HepG2 (cell line): Measurements from ENCODE around the gene VAX1. TPM values are rescaled to one million over a fixed set of nuclear protein-coding genes. Genes with fewer than 3 reads are reported as not detected.
A peak's percentile ranks its signal among the peaks of the same experiment; 100 is the strongest.

Experiments
- ATAC-seq: fragments of 200-7000 bp; cut with Tn5 transposase; 3 replicates; pipeline ENCODE4 v1.9.1; 2020; ENCODE audit warnings: mild to moderate bottlenecking, moderate library complexity
- BruUV-seq: library from RNA; stranded (reverse); fragments of 400-500 nt; replicated peaks from 2 replicates; lab custom pipeline; 2021; lab: Mats Ljungman, UMichigan
- CTCF ChIA-PET: fragments of 300-600 bp; formaldehyde crosslinking; extraction: SDS; loops from one replicate; lab custom pipeline; 2021; ENCODE audit warnings: low total read pairs, inconsistent platforms, low intra/inter-chr PET ratio; lab: Yijun Ruan, JAX
- POLR2A ChIA-PET: fragments of 350-600 bp; sonication (Branson Sonifier 250); formaldehyde crosslinking; loops from one replicate; lab custom pipeline; 2020; ENCODE audit warnings: antibody characterized with exemption, inconsistent platforms; lab: Yijun Ruan, JAX
- DNase-seq: peaks from one replicate; pipeline ENCODE4 v3.0.0-alpha.2; 2015; ENCODE audit warnings: low spot score
- FAIRE-seq: peaks from 3 replicates; lab custom pipeline; 2011; peaks lifted over from hg19 to GRCh38; lab: Jason Lieb, UNC
- H2AFZ ChIP-seq: one replicate; pipeline ENCODE4 v1.6.1; 2011; ENCODE audit warnings: low read length, inconsistent platforms
- H3K27ac ChIP-seq: fragments of 300-600 bp; 3 replicates; pipeline ENCODE4 v1.8.0; 2011; ENCODE audit warnings: mixed run types, mild to moderate bottlenecking, mixed read lengths, low read length, inconsistent platforms; ENCODE audit not compliant: insufficient read depth; ENCODE audit errors: extremely low read length
- H3K27me3 ChIP-seq, 2 experiments: fragments of 200-600 bp in 1 of 2; 2 replicates in 1 of 2; 3 replicates in 1 of 2; pipeline versions ENCODE4 v1.6.0 to v1.8.0; 2011; ENCODE audit warnings: low read length in 2 of 2, mild to moderate bottlenecking in 2 of 2, moderate library complexity in 2 of 2, inconsistent platforms in 1 of 2; ENCODE audit not compliant: insufficient read depth in 2 of 2, control insufficient read depth in 1 of 2
- H3K36me3 ChIP-seq, 2 experiments: fragments of 200-600 bp in 1 of 2; replicated peaks in 1 of 2; 2 replicates in 1 of 2; 3 replicates in 1 of 2; pipeline versions ENCODE4 v1.5.1 to v1.8.0; 2011; ENCODE audit warnings: low read length in 2 of 2, inconsistent platforms in 1 of 2; ENCODE audit not compliant: insufficient read depth in 2 of 2, control insufficient read depth in 1 of 2
- H3K4me1 ChIP-seq: 2 replicates; pipeline ENCODE4 v1.5.1; 2012; ENCODE audit warnings: low read length, inconsistent platforms; ENCODE audit not compliant: insufficient read depth
- H3K4me2 ChIP-seq: 2 replicates; pipeline ENCODE4 v1.6.0; 2011; ENCODE audit warnings: low read depth, low read length, inconsistent platforms
- H3K4me3 ChIP-seq, 3 experiments: fragments of 200-600 bp in 1 of 3; sonication (generic), shearing (Covaris generic) in 1 of 3; replicated peaks in 1 of 3; 2 replicates each; pipeline ENCODE4 v1.5.1; 2011 to 2016; ENCODE audit warnings: low read length in 3 of 3, inconsistent platforms in 2 of 3, low read depth in 2 of 3, mild to moderate bottlenecking in 2 of 3, control low read depth in 1 of 3, mixed read lengths in 1 of 3; ENCODE audit not compliant: insufficient read depth in 1 of 3
- H3K79me2 ChIP-seq: one replicate; pipeline ENCODE4 v1.6.1; 2011; ENCODE audit warnings: low read length, inconsistent platforms; ENCODE audit not compliant: insufficient read depth
- H3K9ac ChIP-seq: 2 replicates; pipeline ENCODE4 v1.6.0; 2011; ENCODE audit warnings: mild to moderate bottlenecking, low read depth, low read length, inconsistent platforms; ENCODE audit not compliant: insufficient read depth
- H3K9me3 ChIP-seq: 2 replicates; pipeline ENCODE4 v1.5.1; 2012; ENCODE audit warnings: mild to moderate bottlenecking, low read length
- H4K20me1 ChIP-seq: 2 replicates; pipeline ENCODE4 v1.6.0; 2011; ENCODE audit warnings: inconsistent platforms, mild to moderate bottlenecking, low read length, moderate library complexity; ENCODE audit not compliant: insufficient read depth
- CBX2 ChIP-seq, 2 experiments: fragments of 200-600 bp in 1 of 2; sonication (generic); formaldehyde crosslinking in 1 of 2; IDR thresholded peaks; 2 replicates each; pipeline versions ENCODE4 v1.7.0 to v1.8.1; 2018 to 2022; ENCODE audit warnings: low read depth in 2 of 2, low read length in 1 of 2, mild to moderate bottlenecking in 1 of 2, missing genetic modification reagents in 1 of 2
- ERF ChIP-seq: IDR thresholded peaks from 2 replicates; pipeline ENCODE4 v1.6.1; 2018; ENCODE audit warnings: missing biosample characterization, missing genetic modification reagents
- FOXC1 ChIP-seq: sonication (generic); formaldehyde crosslinking; IDR thresholded peaks from 2 replicates; pipeline ENCODE4 v1.8.0; 2022; ENCODE audit warnings: mild to moderate bottlenecking, missing genetic modification reagents, borderline replicate concordance
- IRX3 ChIP-seq: sonication (generic); formaldehyde crosslinking; IDR thresholded peaks from 2 replicates; pipeline ENCODE4 v1.8.1; 2023; ENCODE audit warnings: mild to moderate bottlenecking, low read depth, missing genetic modification reagents, borderline replicate concordance
- MIER3 ChIP-seq: IDR thresholded peaks from 2 replicates; pipeline ENCODE4 v1.6.1; 2016; ENCODE audit warnings: missing compliant biosample characterization, borderline replicate concordance
- POLR2G ChIP-seq: fragments of 200-400 bp; formaldehyde crosslinking; IDR thresholded peaks from 2 replicates; pipeline ENCODE4 v1.6.1; 2018; ENCODE audit warnings: mild to moderate bottlenecking, low read depth, low read length, moderate library complexity
- SOX13 ChIP-seq, 3 experiments: fragments of 450-650 bp in 1 of 3; sonication (generic) in 1 of 3; formaldehyde crosslinking in 1 of 3; IDR thresholded peaks in 2 of 3; conservative IDR thresholded peaks in 1 of 3; 2 replicates each; pipeline versions ENCODE4 v1.5.0 to v1.6.1; 2016 to 2020; ENCODE audit warnings: antibody characterized with exemption in 1 of 3, mild to moderate bottlenecking in 1 of 3, missing compliant biosample characterization in 1 of 3, missing genetic modification reagents in 1 of 3, moderate library complexity in 1 of 3
- SPEN ChIP-seq: sonication (generic); formaldehyde crosslinking; IDR thresholded peaks from 2 replicates; pipeline ENCODE4 v1.5.1; 2020; ENCODE audit warnings: low read depth, mild to moderate bottlenecking, missing genetic modification reagents
- ZFY ChIP-seq: sonication (generic); formaldehyde crosslinking; IDR thresholded peaks from 2 replicates; pipeline ENCODE4 v1.4.0; 2020; ENCODE audit warnings: missing genetic modification reagents
- ZMYM3 ChIP-seq: sonication (generic); formaldehyde crosslinking; IDR thresholded peaks from 2 replicates; pipeline ENCODE4 v1.5.1; 2020; ENCODE audit warnings: mild to moderate bottlenecking, missing genetic modification reagents
- ZNF343 ChIP-seq: sonication (generic); formaldehyde crosslinking; IDR thresholded peaks from 2 replicates; pipeline ENCODE4 v1.4.0; 2020; ENCODE audit warnings: mild to moderate bottlenecking, missing genetic modification reagents
- ZNF780A ChIP-seq: sonication (generic); formaldehyde crosslinking; IDR thresholded peaks from 2 replicates; pipeline ENCODE4 v1.8.0; 2022; ENCODE audit warnings: mild to moderate bottlenecking, missing genetic modification reagents, moderate library complexity
- ZNF841 ChIP-seq: sonication (generic); formaldehyde crosslinking; IDR thresholded peaks from 2 replicates; pipeline ENCODE4 v1.8.1; 2023; ENCODE audit warnings: missing genetic modification reagents, borderline replicate concordance
- ZZZ3 ChIP-seq: sonication (generic); formaldehyde crosslinking; IDR thresholded peaks from 2 replicates; pipeline ENCODE4 v1.4.0; 2020; ENCODE audit warnings: missing genetic modification reagents, mild to moderate bottlenecking, borderline replicate concordance
- WGBS: methylation state at CpG from one replicate; pipeline ENCODE4 v1.1.6; 2017; ENCODE audit warnings: low lambda C conversion rate; 5-methylcytosine and 5-hydroxymethylcytosine counted together
- in situ Hi-C: cut with HindIII; loops from 2 replicates; pipeline ENCODE4 v1.10.0; 2017; ENCODE audit warnings: low pct_unique_long_range_greater_than_20kb; ENCODE audit not compliant: extremely low pct_ligation_motif_present
- intact Hi-C: fragments of 100-400 bp; cut with micrococcal nuclease; formaldehyde crosslinking; loops from one replicate; pipeline ENCODE4 v1.10.0; 2022; ENCODE audit not compliant: unreplicated experiment
- polyA plus RNA-seq, 8 experiments: library from polyadenylated mRNA; depleted of rRNA in 3 of 8; stranded (reverse) in 7 of 8; unstranded in 1 of 8; fragments of >200 nt; fragmentation: Illumina TruSeq in 4 of 8; extraction: Trizol in 4 of 8; gene quantifications; 2 replicates each; pipeline versions ENCODE4 v1.2.1 to v1.2.3, GENCODE V29; 2011 to 2016; ENCODE audit warnings: low read depth in 4 of 8, missing spikeins in 1 of 8, mixed read lengths in 1 of 8; ENCODE audit not compliant: insufficient read depth in 1 of 8
- total RNA-seq, 5 experiments: library from RNA; depleted of rRNA; stranded (reverse); fragments of >200 nt; fragmentation: Illumina TruSeq; extraction: Trizol; gene quantifications; 2 replicates each; pipeline ENCODE4 v1.2.3, GENCODE V29; 2016; ENCODE audit warnings: low read depth in 1 of 5
- TF ChIP-seq, protein P1 (sequence below): sonication (generic); formaldehyde crosslinking; IDR thresholded peaks from 2 replicates; pipeline ENCODE4 v1.5.0; 2020; ENCODE audit warnings: missing genetic modification reagents, mild to moderate bottlenecking, borderline replicate concordance

Gene VAX1
- total and polyA plus RNA-seq, 2 of the 13 experiments (the other 11 are each of a cell fraction or from before 2014, with no cell fraction given), result not detected

GRCh38 chr10:117164592-117165537 lies 26.8 kb upstream of the VAX1 start:
- peaks cover 6 to 86% of the 10 kb centered on the region in 2 experiments for H3K27me3 ChIP-seq
- ChIA-PET CTCF (interaction anchor here (5.0 kb wide), 1 partner anchor 368 kb away, joined by 60 read pairs; no protein-coding TSS in a partner anchor), POLR2A (no interaction called here)
- H3K79me2 ChIP-seq, result no peaks in the 10 kb centered on the region
- ATAC-seq (no peak), DNase-seq (no peak), FAIRE-seq (no peak)
- WGBS, result 25% methylated on average over 24 of the region's 32 CpGs
- H3K4me2 ChIP-seq, result peak overlapping the region; percentile 71
- no TSS peak for BruUV-seq
- intact Hi-C loops, result loop anchor here (1.0 to 5.0 kb wide), 3 partner anchors 52 to 368 kb away; no protein-coding TSS in a partner anchor
- H2AFZ ChIP-seq, result no peak overlapping the region
- peaks cover 17% of the 10 kb centered on the region for H3K4me1 ChIP-seq
- no peak overlapping the region for H3K27ac ChIP-seq
- H3K36me3 ChIP-seq, result no peaks in the 10 kb centered on the region
- TF ChIP-seq CBX2 (IDR thresholded peaks at IDR 0.05; ENCODE audit: low read depth, low read length), result peak; percentile 87
- TF ChIP-seq CBX2 (CRISPR knock-in tag; IDR thresholded peaks at IDR 0.05; ENCODE audit: low read depth), result no peak
- no peak for TF ChIP-seq ZZZ3 (CRISPR knock-in tag)
- in situ Hi-C loops, result loop anchor here (5.0 to 10.0 kb wide), 2 partner anchors 160 to 368 kb away; partner anchors contain the start of gene SHTN1
- H3K9me3 ChIP-seq, result no peaks in the 10 kb centered on the region
- H3K9ac ChIP-seq, result no peak overlapping the region
- H3K4me3 ChIP-seq, result peak overlapping the region in 1 of 3 experiments; percentile 53; a peak in 2 of 6 replicates
- no peaks in the 10 kb centered on the region for H4K20me1 ChIP-seq

- in situ Hi-C loops (loop anchor here (10.0 kb wide), 1 partner anchor 159 kb away; the partner anchor contains the start of gene SHTN1), intact Hi-C loops (loop anchor here (2.0 kb wide), 1 partner anchor 51 kb away; no protein-coding TSS in a partner anchor)
- 31% methylated on average over 12 of the region's 16 CpGs for WGBS
- TF ChIP-seq ZNF780A (no peak), FOXC1 (CRISPR knock-in tag) (no peak), POLR2G (no peak), SOX13 (IDR thresholded peaks at IDR 0.05) (no peak), SOX13 (CRISPR knock-in tag; conservative IDR thresholded peaks at IDR 0.05 in 1 of 2, IDR thresholded peaks at IDR 0.05 in 1 of 2) (no peak), SPEN (CRISPR knock-in tag) (no peak), MIER3 (CRISPR knock-in tag) (no peak), IRX3 (CRISPR knock-in tag) (no peak), ZFY (CRISPR knock-in tag) (no peak), ZNF841 (no peak), ZMYM3 (CRISPR knock-in tag) (no peak), ERF (CRISPR knock-in tag) (no peak), ZNF343 (no peak)
- TF ChIP-seq, protein P1, sequence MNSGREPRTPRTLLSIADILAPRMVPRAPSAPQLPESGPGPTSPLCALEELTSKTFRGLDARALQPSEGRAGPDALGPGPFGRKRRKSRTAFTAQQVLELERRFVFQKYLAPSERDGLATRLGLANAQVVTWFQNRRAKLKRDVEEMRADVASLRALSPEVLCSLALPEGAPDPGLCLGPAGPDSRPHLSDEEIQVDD (CRISPR knock-in tag), result no peak
Measured at GRCh38 chr10:117163954-117164548, 26.0 kb upstream of the VAX1 start.

More at GRCh38 chr10:117163954-117164548, 26.0 kb upstream of the VAX1 start:
- ATAC-seq (no peak), FAIRE-seq (no peak), DNase-seq (no peak)
- Histone ChIP-seq H3K27me3 (peaks cover 6 to 86% of the 10 kb centered on the region in 2 experiments), H4K20me1 (no peaks in the 10 kb centered on the region), H3K4me1 (peaks cover 17% of the 10 kb centered on the region), H3K4me2 (no peak overlapping the region), H2AFZ (no peak overlapping the region), H3K9ac (no peak overlapping the region), H3K27ac (no peak overlapping the region), H3K79me2 (no peaks in the 10 kb centered on the region), H3K4me3 (no peak overlapping the region), H3K36me3 (no peaks in the 10 kb centered on the region), H3K9me3 (no peaks in the 10 kb centered on the region)
- CTCF ChIA-PET, result no interaction called here
- no TSS peak for BruUV-seq
- POLR2A ChIA-PET, result no interaction called here
